HEK293T (cell line): ENCODE measurements around the gene SUPT4H1.

Source experiments
- CTCF ChIA-PET: fragments of 350-600 bp; formaldehyde crosslinking; extraction: SDS; loops from one replicate; lab custom pipeline; 2021; ENCODE audit warnings: antibody characterized with exemption, inconsistent platforms; lab: Yijun Ruan, JAX
- POLR2A ChIA-PET: fragments of 350-600 bp; formaldehyde crosslinking; extraction: SDS; loops from one replicate; lab custom pipeline; 2020; ENCODE audit warnings: antibody characterized with exemption, inconsistent platforms; lab: Yijun Ruan, JAX
- DNase-seq: peaks from one replicate; pipeline ENCODE4 v3.0.0; 2012; ENCODE audit warnings: mixed read lengths; ENCODE audit errors: extremely low spot score
- ARNT ChIP-seq: fragments of 450-650 bp; IDR thresholded peaks from 2 replicates; pipeline ENCODE4 v1.6.1; 2017; ENCODE audit warnings: mild to moderate bottlenecking
- BHLHE40 ChIP-seq: fragments of 450-650 bp; IDR thresholded peaks from 2 replicates; pipeline ENCODE4 v1.6.1; 2016; ENCODE audit warnings: mild to moderate bottlenecking, moderate library complexity, borderline replicate concordance
- CTBP1 ChIP-seq: fragments of 450-650 bp; IDR thresholded peaks from 2 replicates; pipeline ENCODE4 v1.6.1; 2016; ENCODE audit warnings: borderline replicate concordance
- ELF4 ChIP-seq: fragments of 450-650 bp; IDR thresholded peaks from 2 replicates; pipeline ENCODE4 v1.6.1; 2017; ENCODE audit warnings: antibody characterized with exemption
- FOXA1 ChIP-seq: fragments of 450-650 bp; IDR thresholded peaks from 2 replicates; pipeline ENCODE4 v1.6.1; 2016; ENCODE audit warnings: mild to moderate bottlenecking
- FOXK2 ChIP-seq: fragments of 450-650 bp; IDR thresholded peaks from 2 replicates; pipeline ENCODE4 v1.6.1; 2016; ENCODE audit warnings: mild to moderate bottlenecking
- FOXM1 ChIP-seq: fragments of 450-650 bp; IDR thresholded peaks from 2 replicates; pipeline ENCODE4 v1.6.1; 2017; ENCODE audit warnings: mild to moderate bottlenecking, borderline replicate concordance
- HDGF ChIP-seq: fragments of 450-650 bp; IDR thresholded peaks from 2 replicates; pipeline ENCODE4 v1.6.1; 2017; ENCODE audit warnings: antibody characterized with exemption, borderline replicate concordance
- L3MBTL2 ChIP-seq: fragments of 450-650 bp; conservative IDR thresholded peaks from 2 replicates; pipeline ENCODE4 v1.6.1; 2016; ENCODE audit warnings: mild to moderate bottlenecking
- LEF1 ChIP-seq: fragments of 450-650 bp; IDR thresholded peaks from 2 replicates; pipeline ENCODE4 v1.6.1; 2017; ENCODE audit warnings: mild to moderate bottlenecking, borderline replicate concordance
- NFRKB ChIP-seq: fragments of 450-650 bp; IDR thresholded peaks from 2 replicates; pipeline ENCODE4 v1.6.1; 2016; ENCODE audit warnings: mild to moderate bottlenecking, moderate library complexity
- SP1 ChIP-seq: fragments of 450-650 bp; IDR thresholded peaks from 2 replicates; pipeline ENCODE4 v1.6.1; 2017
- SUZ12 ChIP-seq: fragments of 450-650 bp; IDR thresholded peaks from 2 replicates; pipeline ENCODE4 v1.6.1; 2016; ENCODE audit warnings: mild to moderate bottlenecking
- TARDBP ChIP-seq: fragments of 450-650 bp; IDR thresholded peaks from 2 replicates; pipeline ENCODE4 v1.6.1; 2016
- ZNF384 ChIP-seq: fragments of 450-650 bp; IDR thresholded peaks from 2 replicates; pipeline ENCODE4 v1.6.1; 2016
- TF ChIP-seq, protein P1 (sequence below): fragments of 450-650 bp; IDR thresholded peaks from 2 replicates; pipeline ENCODE4 v1.6.1; 2016

The SUPT4H1 gene

DNA sequence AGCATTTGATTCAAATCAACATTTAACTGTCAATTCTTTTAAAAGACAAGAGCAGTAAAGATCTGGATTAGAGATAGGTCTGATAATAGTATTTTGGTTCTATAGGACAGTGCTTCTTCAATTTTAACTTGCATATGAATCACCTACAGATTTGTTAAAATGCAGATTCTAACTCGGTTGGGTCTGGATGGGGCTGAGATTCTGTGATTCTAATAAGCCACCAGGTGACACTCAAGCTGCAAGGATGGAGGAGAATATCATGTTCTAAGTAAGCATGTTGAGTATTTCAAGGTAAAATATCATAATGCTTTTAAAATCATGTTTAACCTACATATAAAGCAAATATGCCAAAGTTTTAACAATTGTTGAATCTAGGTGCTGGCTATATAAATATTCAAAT lies 39.2 kb downstream of the SUPT4H1 start:
- POLR2A ChIA-PET = interaction anchor here (1.2 kb wide), 1 partner anchor 39 kb away, joined by 6 read pairs; the partner anchor contains the start of gene SUPT4H1
- no peak for DNase-seq
- CTCF ChIA-PET = interaction anchor here (0.7 kb wide), 1 partner anchor 1191 kb away, joined by 3 read pairs; no protein-coding TSS in a partner anchor
- no peak for TF ChIP-seq ELF4
- TF ChIP-seq SP1 = no peak
- no peak for TF ChIP-seq ARNT
- TF ChIP-seq NFRKB = no peak
- no peak for TF ChIP-seq CTBP1
- no peak for TF ChIP-seq HDGF
- TF ChIP-seq SUZ12 = no peak
- TF ChIP-seq FOXK2 = no peak
- no peak for TF ChIP-seq LEF1
- no peak for TF ChIP-seq ZNF384
- TF ChIP-seq TARDBP = no peak
- TF ChIP-seq, protein P1, sequence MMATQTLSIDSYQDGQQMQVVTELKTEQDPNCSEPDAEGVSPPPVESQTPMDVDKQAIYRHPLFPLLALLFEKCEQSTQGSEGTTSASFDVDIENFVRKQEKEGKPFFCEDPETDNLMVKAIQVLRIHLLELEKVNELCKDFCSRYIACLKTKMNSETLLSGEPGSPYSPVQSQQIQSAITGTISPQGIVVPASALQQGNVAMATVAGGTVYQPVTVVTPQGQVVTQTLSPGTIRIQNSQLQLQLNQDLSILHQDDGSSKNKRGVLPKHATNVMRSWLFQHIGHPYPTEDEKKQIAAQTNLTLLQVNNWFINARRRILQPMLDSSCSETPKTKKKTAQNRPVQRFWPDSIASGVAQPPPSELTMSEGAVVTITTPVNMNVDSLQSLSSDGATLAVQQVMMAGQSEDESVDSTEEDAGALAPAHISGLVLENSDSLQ = no peak
- no peak for TF ChIP-seq L3MBTL2
- TF ChIP-seq FOXA1 = no peak
- TF ChIP-seq FOXM1 = no peak
- no peak for TF ChIP-seq BHLHE40

- CTCF ChIA-PET = interaction anchor here (0.7 to 0.8 kb wide), 2 partner anchors 8 to 1190 kb away, joined by 3 to 5 read pairs; no protein-coding TSS in a partner anchor
- TF ChIP-seq LEF1 = no peak
- POLR2A ChIA-PET = interaction anchor here (1.2 kb wide), 1 partner anchor 40 kb away, joined by 6 read pairs; the partner anchor contains the start of gene SUPT4H1
- DNase-seq = no peak
Observed at GRCh38 chr17:58312021-58312630, 39.9 kb downstream of the SUPT4H1 start.

DNA sequence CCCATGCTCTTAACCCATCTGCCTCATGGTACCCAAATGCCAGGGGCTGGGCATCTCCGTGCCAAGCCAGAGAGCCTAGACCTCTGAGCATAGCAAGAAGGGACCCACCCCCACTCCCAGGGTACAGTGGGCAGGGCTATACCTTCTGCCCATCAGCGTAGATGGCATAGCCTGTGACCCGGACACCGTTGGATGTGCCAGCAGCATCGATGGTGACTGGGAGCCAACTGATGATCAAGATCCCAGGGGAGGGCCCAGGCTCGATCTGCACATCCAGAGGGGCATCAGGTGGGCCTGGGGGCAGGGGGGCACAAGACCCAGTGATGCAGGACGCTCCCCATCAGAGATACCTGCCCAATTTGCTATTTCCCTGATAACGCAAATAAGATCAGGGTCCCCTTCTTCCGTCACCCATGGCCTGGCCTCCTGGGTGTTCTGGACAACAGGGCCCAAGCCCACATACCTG lies 40.5 kb downstream of the SUPT4H1 start:
- DNase-seq = no peak
- TF ChIP-seq HDGF = no peak
- TF ChIP-seq BHLHE40 = no peak
- no peak for TF ChIP-seq FOXA1
- no peak for TF ChIP-seq SP1
- no peak for TF ChIP-seq FOXK2
- no peak for TF ChIP-seq CTBP1
- no peak for TF ChIP-seq LEF1
- ChIA-PET CTCF (no interaction called here), POLR2A (no interaction called here)

- CTCF ChIA-PET = no interaction called here
- no peak for DNase-seq
- POLR2A ChIA-PET = no interaction called here
- TF ChIP-seq TARDBP = no peak
- TF ChIP-seq ZNF384 = no peak
- no peak for TF ChIP-seq LEF1
- TF ChIP-seq ELF4 = no peak
- TF ChIP-seq HDGF = no peak
- no peak for TF ChIP-seq SP1
- no peak for TF ChIP-seq SUZ12
- no peak for TF ChIP-seq L3MBTL2
- no peak for TF ChIP-seq FOXM1
- TF ChIP-seq FOXA1 = no peak
- no peak for TF ChIP-seq BHLHE40
Observed at GRCh38 chr17:58310511-58311428, 41.2 kb downstream of the SUPT4H1 start.

DNA sequence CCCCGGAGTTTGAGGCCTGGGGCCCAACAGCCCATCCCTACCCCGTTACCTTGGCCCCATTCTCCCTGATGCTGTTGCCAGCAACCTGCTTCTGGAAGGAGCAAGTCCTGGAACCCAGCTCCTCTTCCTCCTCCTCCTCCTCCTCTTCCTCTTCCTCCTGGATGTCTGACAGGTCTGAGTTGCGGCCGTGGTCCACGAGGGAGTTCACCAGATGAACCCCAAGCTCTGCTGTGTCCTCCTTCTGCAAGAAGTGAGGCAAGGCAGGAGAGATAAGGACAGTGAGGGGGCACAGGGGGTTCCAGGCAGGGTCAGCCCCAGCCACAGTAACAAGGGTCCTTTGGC lies 42.1 kb downstream of the SUPT4H1 start:
- ChIA-PET POLR2A (interaction anchor here (2.9 kb wide), 1 partner anchor 42 kb away, joined by 9 read pairs; the partner anchor contains the start of gene SUPT4H1), CTCF (interaction anchor here (1.2 kb wide), 1 partner anchor 8 kb away, joined by 3 read pairs; no protein-coding TSS in a partner anchor)
- DNase-seq = no peak
- TF ChIP-seq SUZ12 = no peak
- no peak for TF ChIP-seq CTBP1
- TF ChIP-seq ARNT = no peak
- no peak for TF ChIP-seq BHLHE40
- TF ChIP-seq ZNF384 = no peak
- TF ChIP-seq LEF1 = no peak
- no peak for TF ChIP-seq HDGF
- TF ChIP-seq TARDBP = no peak
- no peak for TF ChIP-seq FOXM1
- no peak for TF ChIP-seq FOXK2
- no peak for TF ChIP-seq NFRKB
- TF ChIP-seq ELF4 = no peak
- TF ChIP-seq FOXA1 = no peak
- no peak for TF ChIP-seq SP1
- TF ChIP-seq L3MBTL2 = no peak
- TF ChIP-seq, protein P1 = no peak
